ENCODE measurements around the gene ABHD10. TPM values are rescaled to one million over a fixed set of nuclear protein-coding genes. Genes with fewer than 3 reads are reported as not detected.

The ABHD10 gene
- total RNA-seq, 1 experiment from 2014 or later: 21.8 TPM

- Histone ChIP-seq H2AFZ (ENCODE audit: low read length) (no peak overlapping the region), H3K9ac (ENCODE audit: extremely low read depth, insufficient read length, low read length) (no peak overlapping the region), H3K23ac (ENCODE audit: insufficient read length, low read depth, low read length) (no peak overlapping the region), H2BK120ac (ENCODE audit: low read depth, low read length, poor library complexity, severe bottlenecking) (no peak overlapping the region), H4K91ac (ENCODE audit: insufficient read length, low read depth, low read length) (no peak overlapping the region), H3K4me2 (ENCODE audit: insufficient read depth, insufficient read length, low read length) (no peak overlapping the region), H2BK20ac (ENCODE audit: low read depth, low read length, poor library complexity, severe bottlenecking) (no peak overlapping the region), H4K20me1 (ENCODE audit: control insufficient read depth, insufficient read depth, insufficient read length) (no peaks in the 10 kb centered on the region), H4K8ac (replicated peaks; ENCODE audit: insufficient read length, low read depth, low read length) (no peak overlapping the region), H2BK15ac (ENCODE audit: low read depth, low read length) (no peak overlapping the region), H2BK5ac (ENCODE audit: insufficient read length, low read length) (no peak overlapping the region), H3K14ac (ENCODE audit: insufficient read depth, low read length) (no peak overlapping the region), H3K4ac (ENCODE audit: low read depth, low read length) (no peak overlapping the region), H3K9me3 (ENCODE audit: control insufficient read depth, low read depth, low read length) (no peaks in the 10 kb centered on the region), H3K56ac (ENCODE audit: insufficient read length, low read depth, low read length) (no peak overlapping the region), H3T11ph (ENCODE audit: low read length) (no peak overlapping the region), H3K79me2 (ENCODE audit: insufficient read depth, low read length) (no peaks in the 10 kb centered on the region), H3K79me1 (ENCODE audit: insufficient read depth, low read depth, low read length, poor library complexity, severe bottlenecking) (no peaks in the 10 kb centered on the region), H3K27me3 (ENCODE audit: insufficient read depth, low read length) (peaks cover 1% of the 10 kb centered on the region; the same call in 1 of the 2 replicates), H2BK12ac (ENCODE audit: insufficient read length, low read depth, low read length) (no peak overlapping the region), H2AK5ac (ENCODE audit: insufficient read length, low read length) (no peak overlapping the region), H3K18ac (ENCODE audit: insufficient read length, low read depth, low read length) (no peak overlapping the region), H3K27ac (ENCODE audit: insufficient read length, low read depth, low read length) (no peak overlapping the region), H4K5ac (ENCODE audit: insufficient read length, low read depth, low read length) (no peak overlapping the region), H3K4me1 (ENCODE audit: insufficient read depth, low read length) (no peaks in the 10 kb centered on the region), H3K23me2 (ENCODE audit: insufficient read length, low read depth, low read length, poor library complexity, severe bottlenecking) (no peaks in the 10 kb centered on the region)
- no peak for TF ChIP-seq CTCF (conservative IDR thresholded peaks at IDR 0.05)
- no CpG with 5 or more reads among the region's 1 CpG for WGBS (ENCODE audit: extremely low coverage, insufficient read length, low lambda C conversion rate)
- Mint-ChIP-seq H3K4me3 (no peak overlapping the region), H3K4me1 (peaks cover 23 to 25% of the 10 kb centered on the region in 2 experiments), H3K27ac (no peak overlapping the region), H3K9me3 (no peaks in the 10 kb centered on the region), H3K27me3 (ENCODE audit: low read depth) (peaks cover 10% of the 10 kb centered on the region), H3K36me3 (ENCODE audit: insufficient read depth in 1 of 3, low read depth in 3 of 3) (no peaks in the 10 kb centered on the region)
- DNase-seq: no peak
These were observed 15.4 kb upstream of the ABHD10 start for GRCh38 chr3:111963424-111963823.
